NCI-H69 (cell line): ENCODE data around the gene LCE3B.

ENCODE experiments used
- DNase-seq: peaks from one replicate; lab custom pipeline; 2025; lab: John Stamatoyannopoulos, UW

LCE3B gene

GRCh38 chr1:152658649-152659048, 45.0 kb downstream of the LCE3B start:
- DNase-seq, result no peak

GRCh38 chr1:152663098-152663497, 49.5 kb downstream of the LCE3B start, which contains the start of gene LCE2D:
Gene LCE2D (plus strand): TSS chr1:152663380. CDS start chr1:152664106, 726 bp downstream.
- DNase-seq, result no peak
